ENCODE results near the gene TSC22D3. TPM values are rescaled to one million over a fixed set of nuclear protein-coding genes. Genes with fewer than 3 reads are reported as not detected.
A peak's percentile ranks its signal among the peaks of the same experiment; 100 is the strongest.

The TSC22D3 gene
- total RNA-seq, 4 donors from 2014 or later = 1,744 to 2,802 (median 2,261) TPM

DNA sequence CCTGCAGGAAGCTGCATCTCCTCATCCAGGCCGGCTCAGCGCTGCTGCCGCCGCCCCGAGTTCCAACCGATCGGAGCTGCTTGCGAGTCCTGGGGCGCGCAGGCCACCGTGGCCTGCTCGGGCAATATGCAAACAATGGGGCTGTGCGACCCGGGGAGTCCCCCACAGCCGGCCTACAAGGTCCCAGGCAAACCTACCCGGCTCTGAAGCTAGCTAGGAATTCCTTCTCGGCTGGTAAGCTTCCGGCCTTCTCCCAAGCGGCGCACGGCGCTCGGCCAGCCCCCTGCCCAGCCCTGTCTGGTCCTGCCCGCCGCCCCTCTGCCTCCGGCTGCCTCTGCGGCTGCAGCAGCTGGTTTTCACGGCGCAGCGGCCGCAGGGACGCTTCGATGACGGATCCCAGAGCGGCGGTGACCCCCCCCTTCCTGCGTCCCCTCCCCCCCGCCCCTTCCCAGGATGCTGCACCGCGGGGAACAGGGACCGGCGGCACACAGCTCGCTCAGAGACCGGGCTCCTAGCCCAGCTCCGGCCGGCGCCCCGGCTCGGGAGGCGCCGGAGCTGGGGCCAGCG, 59.4 kb downstream of the TSC22D3 start:
- Histone ChIP-seq H3K36me3 (peaks cover 8 to 35% (median 16%) of the 10 kb centered on the region in 3 donors), H3K27me3 (peaks cover 0 to 48% of the 10 kb centered on the region in 2 donors), H3K27ac (peak overlapping the region; percentile 97 to 99 (median 98)), H3K4me3 (peak overlapping the region; percentile 66 to 87 (median 78)), H3K9me3 (no peaks in the 10 kb centered on the region), H3K4me1 (peaks cover 0 to 49% (median 21%) of the 10 kb centered on the region in 4 donors)
- no peak for DNase-seq (ENCODE audit: low spot score in 2 of 2)
- peak in 1 of 2 donors; percentile 2 for TF ChIP-seq EP300 (IDR thresholded peaks at IDR 0.05)
- peak in 1 of 2 donors; percentile 2 for TF ChIP-seq POLR2A (IDR thresholded peaks at IDR 0.05)
- TF ChIP-seq, protein P1, sequence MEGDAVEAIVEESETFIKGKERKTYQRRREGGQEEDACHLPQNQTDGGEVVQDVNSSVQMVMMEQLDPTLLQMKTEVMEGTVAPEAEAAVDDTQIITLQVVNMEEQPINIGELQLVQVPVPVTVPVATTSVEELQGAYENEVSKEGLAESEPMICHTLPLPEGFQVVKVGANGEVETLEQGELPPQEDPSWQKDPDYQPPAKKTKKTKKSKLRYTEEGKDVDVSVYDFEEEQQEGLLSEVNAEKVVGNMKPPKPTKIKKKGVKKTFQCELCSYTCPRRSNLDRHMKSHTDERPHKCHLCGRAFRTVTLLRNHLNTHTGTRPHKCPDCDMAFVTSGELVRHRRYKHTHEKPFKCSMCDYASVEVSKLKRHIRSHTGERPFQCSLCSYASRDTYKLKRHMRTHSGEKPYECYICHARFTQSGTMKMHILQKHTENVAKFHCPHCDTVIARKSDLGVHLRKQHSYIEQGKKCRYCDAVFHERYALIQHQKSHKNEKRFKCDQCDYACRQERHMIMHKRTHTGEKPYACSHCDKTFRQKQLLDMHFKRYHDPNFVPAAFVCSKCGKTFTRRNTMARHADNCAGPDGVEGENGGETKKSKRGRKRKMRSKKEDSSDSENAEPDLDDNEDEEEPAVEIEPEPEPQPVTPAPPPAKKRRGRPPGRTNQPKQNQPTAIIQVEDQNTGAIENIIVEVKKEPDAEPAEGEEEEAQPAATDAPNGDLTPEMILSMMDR (IDR thresholded peaks at IDR 0.05) = peak in 1 of 5 experiments; percentile 9
- 0 to 33% methylated on average over 3 to 43 of the region's 52 CpGs for WGBS, 2 donors

DNA sequence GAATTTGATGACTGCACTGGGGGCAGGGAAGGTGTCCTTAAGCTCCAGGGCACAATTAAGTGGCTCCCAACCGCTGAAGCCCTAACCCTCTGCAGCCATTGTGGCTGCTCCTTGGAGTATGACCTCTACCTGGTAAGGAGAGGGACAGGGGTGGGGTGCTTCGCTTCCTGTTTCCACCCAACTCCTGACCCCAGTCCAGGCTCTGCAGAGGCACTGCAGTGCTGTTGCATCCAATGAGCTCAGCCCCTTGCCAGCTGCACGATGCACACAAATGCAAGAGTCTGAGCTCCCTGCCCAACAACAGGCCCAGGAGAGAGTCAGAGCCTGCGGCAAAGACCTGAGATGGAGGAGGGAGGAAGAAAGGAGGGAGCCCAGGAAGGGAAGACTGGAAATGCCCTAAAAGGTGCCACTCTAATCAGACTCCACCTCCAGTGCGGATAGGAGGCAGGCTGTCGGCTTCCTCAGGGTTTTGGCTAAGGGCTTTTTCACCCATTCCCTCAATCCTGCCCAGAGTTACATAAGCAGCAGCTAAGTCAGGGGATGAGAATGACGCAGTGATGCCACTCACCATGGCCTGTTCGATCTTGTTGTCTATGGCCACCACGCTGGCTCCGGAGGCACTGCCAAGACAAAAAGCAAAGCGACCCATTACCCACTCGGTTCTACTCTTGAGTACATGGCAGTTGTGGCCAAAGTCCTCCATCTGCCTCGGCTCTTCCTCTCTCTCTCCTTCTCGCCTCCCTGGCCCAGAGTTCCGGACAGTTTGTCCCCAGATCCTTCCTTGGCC, 60.1 kb downstream of the TSC22D3 start:
- peaks cover 0 to 48% of the 10 kb centered on the region in 2 donors for H3K27me3 ChIP-seq
- no peaks in the 10 kb centered on the region for H3K9me3 ChIP-seq
- peak overlapping the region; percentile 66 to 87 (median 78) for H3K4me3 ChIP-seq
- H3K27ac ChIP-seq = peak overlapping the region; percentile 97 to 99 (median 98)
- peaks cover 0 to 45% (median 23%) of the 10 kb centered on the region in 4 donors for H3K4me1 ChIP-seq
- 0 to 48% methylated on average over 8 to 15 of the region's 15 CpGs for WGBS, 2 donors
- no peak for DNase-seq (ENCODE audit: low spot score in 2 of 2)
- TF ChIP-seq, protein P1 (IDR thresholded peaks at IDR 0.05) = no peak
- TF ChIP-seq EP300 (IDR thresholded peaks at IDR 0.05) (peak in 1 of 2 donors; percentile 65), POLR2A (IDR thresholded peaks at IDR 0.05) (peak in 1 of 2 donors; percentile 16)
- H3K36me3 ChIP-seq = peaks cover 8 to 35% (median 16%) of the 10 kb centered on the region in 3 donors

DNA sequence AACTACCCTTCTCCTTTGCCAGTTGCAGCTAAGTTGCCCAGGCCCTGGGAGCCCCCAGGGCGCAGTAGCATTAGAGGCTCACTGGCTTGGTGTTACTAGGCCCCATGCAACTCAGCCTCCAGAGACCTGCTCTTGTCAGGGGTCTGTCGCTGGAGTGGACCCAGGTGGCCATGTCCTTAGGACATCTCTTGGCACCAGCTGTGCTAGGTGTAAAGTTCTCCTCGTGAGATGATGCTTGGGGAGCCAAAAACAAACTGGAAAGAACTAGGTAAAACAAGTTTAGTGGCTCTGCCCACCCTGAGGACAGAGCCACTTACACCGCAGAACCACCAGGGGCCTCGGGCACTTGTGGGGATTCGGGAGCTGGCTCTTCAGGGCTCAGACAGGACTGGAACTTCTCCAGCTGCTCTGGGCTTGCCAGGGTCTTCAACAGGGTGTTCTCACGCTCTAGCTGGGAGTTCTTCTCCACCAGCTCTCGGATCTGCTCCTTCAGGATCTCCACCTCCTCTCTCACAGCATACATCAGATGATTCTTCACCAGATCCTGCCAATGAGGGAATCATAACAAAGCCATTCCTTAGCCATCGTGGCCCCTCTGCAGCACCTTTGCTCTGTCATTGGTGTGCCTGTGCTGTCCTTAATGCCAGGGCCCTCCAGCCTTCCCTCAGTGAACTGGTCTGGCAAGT, 61.2 kb downstream of the TSC22D3 start:
- 55 to 58% methylated on average over 7 to 9 of the region's 9 CpGs for WGBS, 2 donors
- H3K27ac ChIP-seq = peak overlapping the region; percentile 97 to 99 (median 98)
- TF ChIP-seq POLR2A (IDR thresholded peaks at IDR 0.05) (no peak), EP300 (IDR thresholded peaks at IDR 0.05) (peak in 1 of 2 donors; percentile 80)
- TF ChIP-seq, protein P1 (IDR thresholded peaks at IDR 0.05) = peak in 2 of 5 experiments; percentile 42 to 46
- H3K4me3 ChIP-seq = peak overlapping the region; percentile 66 to 87 (median 78)
- peaks cover 0 to 38% of the 10 kb centered on the region in 2 donors for H3K27me3 ChIP-seq
- no peak for DNase-seq (ENCODE audit: low spot score in 2 of 2)
- H3K4me1 ChIP-seq = peaks cover 0 to 41% (median 18%) of the 10 kb centered on the region in 4 donors
- H3K9me3 ChIP-seq = no peaks in the 10 kb centered on the region
- H3K36me3 ChIP-seq = peaks cover 8 to 35% (median 16%) of the 10 kb centered on the region in 3 donors

GRCh38 chrX:107713543-107714205, 61.9 kb downstream of the TSC22D3 start:
- DNase-seq (ENCODE audit: low spot score in 2 of 2) = no peak
- Histone ChIP-seq H3K4me1 (peaks cover 0 to 35% (median 13%) of the 10 kb centered on the region in 4 donors), H3K9me3 (no peaks in the 10 kb centered on the region), H3K4me3 (peak overlapping the region; percentile 66 to 87 (median 78)), H3K36me3 (peaks cover 8 to 35% (median 16%) of the 10 kb centered on the region in 3 donors), H3K27ac (peak overlapping the region; percentile 97 to 99 (median 98)), H3K27me3 (peaks cover 0 to 34% of the 10 kb centered on the region in 2 donors)
- WGBS, 2 donors = 66 to 71% methylated on average over 8 to 9 of the region's 9 CpGs
- TF ChIP-seq EP300 (IDR thresholded peaks at IDR 0.05) (peak in 1 of 2 donors; percentile 65), POLR2A (IDR thresholded peaks at IDR 0.05) (peak in 1 of 2 donors; percentile 6)
- TF ChIP-seq, protein P1 (IDR thresholded peaks at IDR 0.05) = no peak

Measured in tibial nerve (tissue), 4 donors.